Measurements from ENCODE around the gene MAPK4. TPM values are rescaled to one million over a fixed set of nuclear protein-coding genes. Genes with fewer than 3 reads are reported as not detected.

The MAPK4 gene
- polyA plus RNA-seq, 1 experiment, result not detected

DNA sequence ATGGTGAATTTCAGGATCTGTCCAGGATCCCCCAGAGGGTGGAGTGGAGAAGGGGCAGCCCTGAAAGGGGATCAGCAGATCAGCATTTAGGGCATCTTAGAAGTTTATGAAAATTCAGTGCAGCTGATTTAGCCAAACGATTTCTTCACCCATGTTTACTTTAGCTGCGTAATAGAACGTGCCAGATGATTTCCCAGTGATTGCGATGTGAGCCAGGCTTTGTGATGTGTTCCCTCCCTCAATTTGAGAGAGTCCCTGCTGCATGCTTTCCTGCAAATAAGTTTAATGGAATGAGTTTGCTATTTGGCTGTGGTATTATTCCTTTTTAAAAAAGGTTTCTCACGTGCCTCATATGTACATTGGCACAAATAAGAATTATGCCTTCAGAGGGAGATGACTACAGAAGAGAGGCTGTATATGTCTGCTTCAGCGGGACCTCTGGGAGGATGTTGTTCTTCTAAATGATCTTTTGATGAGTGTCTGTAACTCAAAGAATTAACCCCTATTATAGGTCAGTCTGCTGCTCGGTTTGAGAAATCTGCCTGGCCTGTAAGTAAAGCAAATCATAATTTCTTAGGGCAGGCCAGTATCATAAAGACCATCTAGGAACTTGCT is 148.1 kb downstream of the MAPK4 start:
- CTCF ChIA-PET, result no interaction called here
- DNase-seq (ENCODE audit: low read depth, low spot score), result no peak
- Histone ChIP-seq H3K9me3 (ENCODE audit: control insufficient read depth, insufficient read depth, low read length) (no peaks in the 10 kb centered on the region), H3K27ac (ENCODE audit: low read depth, low read length) (no peak overlapping the region), H3K4me3 (ENCODE audit: low read depth, low read length) (no peak overlapping the region), H3K27me3 (ENCODE audit: control insufficient read depth, insufficient read depth, low read length) (no peaks in the 10 kb centered on the region)
- TF ChIP-seq, protein P1, sequence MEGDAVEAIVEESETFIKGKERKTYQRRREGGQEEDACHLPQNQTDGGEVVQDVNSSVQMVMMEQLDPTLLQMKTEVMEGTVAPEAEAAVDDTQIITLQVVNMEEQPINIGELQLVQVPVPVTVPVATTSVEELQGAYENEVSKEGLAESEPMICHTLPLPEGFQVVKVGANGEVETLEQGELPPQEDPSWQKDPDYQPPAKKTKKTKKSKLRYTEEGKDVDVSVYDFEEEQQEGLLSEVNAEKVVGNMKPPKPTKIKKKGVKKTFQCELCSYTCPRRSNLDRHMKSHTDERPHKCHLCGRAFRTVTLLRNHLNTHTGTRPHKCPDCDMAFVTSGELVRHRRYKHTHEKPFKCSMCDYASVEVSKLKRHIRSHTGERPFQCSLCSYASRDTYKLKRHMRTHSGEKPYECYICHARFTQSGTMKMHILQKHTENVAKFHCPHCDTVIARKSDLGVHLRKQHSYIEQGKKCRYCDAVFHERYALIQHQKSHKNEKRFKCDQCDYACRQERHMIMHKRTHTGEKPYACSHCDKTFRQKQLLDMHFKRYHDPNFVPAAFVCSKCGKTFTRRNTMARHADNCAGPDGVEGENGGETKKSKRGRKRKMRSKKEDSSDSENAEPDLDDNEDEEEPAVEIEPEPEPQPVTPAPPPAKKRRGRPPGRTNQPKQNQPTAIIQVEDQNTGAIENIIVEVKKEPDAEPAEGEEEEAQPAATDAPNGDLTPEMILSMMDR (IDR thresholded peaks at IDR 0.05; ENCODE audit: low read depth, low read length), result no peak
- POLR2A ChIA-PET, result no interaction called here

DNA sequence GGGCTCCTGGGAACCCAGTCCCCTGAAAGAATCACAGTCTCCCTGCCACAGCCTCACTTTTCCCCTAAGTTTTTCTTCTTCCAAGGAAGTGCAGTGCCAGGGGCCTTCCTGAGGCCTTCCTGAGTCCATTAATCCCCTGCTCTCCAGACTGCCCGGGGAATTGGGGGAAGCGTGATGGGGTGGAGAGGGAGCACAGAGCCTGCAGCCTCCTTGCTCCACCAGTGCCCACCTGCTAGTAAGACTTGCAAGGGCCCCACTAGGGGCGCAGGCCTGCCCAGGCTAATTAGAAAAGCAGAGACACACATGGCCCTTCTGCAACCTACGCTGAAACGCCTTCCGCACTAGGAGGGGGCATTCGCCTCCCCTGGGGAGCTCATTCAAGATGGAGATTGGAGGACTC is 149.3 kb downstream of the MAPK4 start:
- no peaks in the 10 kb centered on the region for H3K27me3 ChIP-seq (ENCODE audit: control insufficient read depth, insufficient read depth, low read length)
- CTCF ChIA-PET, result interaction anchor here (0.5 kb wide), 1 partner anchor 17 kb away, joined by 6 read pairs; no protein-coding TSS in a partner anchor
- no peak overlapping the region for H3K4me3 ChIP-seq (ENCODE audit: low read depth, low read length)
- no peaks in the 10 kb centered on the region for H3K9me3 ChIP-seq (ENCODE audit: control insufficient read depth, insufficient read depth, low read length)
- POLR2A ChIA-PET, result no interaction called here
- TF ChIP-seq, protein P1 (IDR thresholded peaks at IDR 0.05; ENCODE audit: low read depth, low read length), result no peak
- H3K27ac ChIP-seq (ENCODE audit: low read depth, low read length), result no peak overlapping the region
- DNase-seq (ENCODE audit: low read depth, low spot score), result no peak

DNA sequence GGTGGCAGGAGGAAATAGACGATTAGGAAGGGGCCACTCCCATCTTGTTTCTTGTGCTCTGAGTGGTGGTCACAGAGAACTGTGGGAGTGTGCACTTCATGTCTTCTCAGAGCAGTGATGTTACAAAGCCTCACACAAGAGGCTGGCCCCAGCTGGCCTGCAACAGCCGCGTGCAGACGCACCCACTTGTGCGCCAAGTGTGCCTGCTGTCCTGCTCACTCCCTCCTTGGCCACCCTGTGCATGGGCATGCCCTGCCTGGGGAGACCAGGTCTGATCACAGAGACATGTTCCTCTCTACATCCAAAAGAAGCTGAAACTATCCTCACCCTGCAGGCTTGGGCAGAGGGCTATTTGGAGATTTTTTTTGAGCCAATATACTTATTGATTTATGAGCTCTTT is 151.5 kb downstream of the MAPK4 start:
- POLR2A ChIA-PET, result no interaction called here

DNA sequence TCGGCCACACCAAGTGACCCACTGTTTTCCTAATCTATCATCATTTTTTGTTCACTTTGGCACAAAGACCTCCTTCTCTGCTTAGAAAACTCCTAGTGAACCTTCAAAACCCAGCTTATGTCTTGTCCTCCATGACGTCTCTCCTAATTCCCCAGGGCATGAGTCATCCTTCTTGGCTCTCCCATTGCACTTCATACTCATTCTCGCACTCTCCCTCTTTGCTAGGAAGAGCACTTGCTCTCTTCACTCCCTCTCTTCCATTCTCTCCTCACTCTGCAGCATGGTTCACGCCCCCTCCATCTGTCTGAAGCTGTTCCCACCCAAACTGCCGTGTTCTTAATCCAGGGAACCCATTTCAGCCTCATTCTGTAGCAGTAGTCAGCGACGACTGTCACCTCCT is 156.0 kb downstream of the MAPK4 start:
- TF ChIP-seq, protein P1 (IDR thresholded peaks at IDR 0.05; ENCODE audit: low read depth, low read length), result no peak
- no peak for DNase-seq (ENCODE audit: low read depth, low spot score)
- Histone ChIP-seq H3K9me3 (ENCODE audit: control insufficient read depth, insufficient read depth, low read length) (peaks cover 6% of the 10 kb centered on the region; the same call in 1 of the 2 replicates), H3K27me3 (ENCODE audit: control insufficient read depth, insufficient read depth, low read length) (no peaks in the 10 kb centered on the region), H3K4me3 (ENCODE audit: low read depth, low read length) (no peak overlapping the region), H3K27ac (ENCODE audit: low read depth, low read length) (no peak overlapping the region)
- ChIA-PET CTCF (no interaction called here), POLR2A (no interaction called here)

More for the DNA sequence above, 151.5 kb downstream of the MAPK4 start:
- Histone ChIP-seq H3K4me3 (ENCODE audit: low read depth, low read length) (no peak overlapping the region), H3K27me3 (ENCODE audit: control insufficient read depth, insufficient read depth, low read length) (no peaks in the 10 kb centered on the region), H3K27ac (ENCODE audit: low read depth, low read length) (no peak overlapping the region), H3K9me3 (ENCODE audit: control insufficient read depth, insufficient read depth, low read length) (peaks cover 2% of the 10 kb centered on the region; the same call in 1 of the 2 replicates)
- TF ChIP-seq, protein P1 (IDR thresholded peaks at IDR 0.05; ENCODE audit: low read depth, low read length), result no peak
- DNase-seq (ENCODE audit: low read depth, low spot score), result no peak
- CTCF ChIA-PET, result no interaction called here

DNA sequence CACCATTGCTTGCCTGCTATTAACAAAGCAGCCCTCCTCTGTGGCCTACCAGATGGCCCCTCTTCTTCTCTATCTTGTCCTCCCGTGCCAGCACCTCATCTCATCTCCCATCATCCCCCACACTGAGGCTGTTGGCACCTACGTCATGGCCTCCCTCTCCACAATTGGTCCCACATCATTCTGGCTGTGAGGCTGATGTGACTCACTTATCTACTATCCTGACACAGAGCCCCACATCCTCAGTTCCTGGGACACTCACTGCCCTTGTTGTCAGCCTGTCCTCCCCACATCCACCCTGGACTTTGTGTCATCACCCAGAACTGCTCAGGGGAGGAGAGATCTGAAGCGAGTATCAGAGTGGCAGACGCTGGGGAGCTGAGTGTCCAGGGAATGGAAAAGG is 157.0 kb downstream of the MAPK4 start:
- peaks cover 6% of the 10 kb centered on the region; the same call in 1 of the 2 replicates for H3K9me3 ChIP-seq (ENCODE audit: control insufficient read depth, insufficient read depth, low read length)
- H3K27me3 ChIP-seq (ENCODE audit: control insufficient read depth, insufficient read depth, low read length), result no peaks in the 10 kb centered on the region
- no peak overlapping the region for H3K27ac ChIP-seq (ENCODE audit: low read depth, low read length)
- TF ChIP-seq, protein P1 (IDR thresholded peaks at IDR 0.05; ENCODE audit: low read depth, low read length), result no peak
- POLR2A ChIA-PET, result no interaction called here
- no peak overlapping the region for H3K4me3 ChIP-seq (ENCODE audit: low read depth, low read length)
- DNase-seq (ENCODE audit: low read depth, low spot score), result no peak
- CTCF ChIA-PET, result no interaction called here
